ENCODE results near the gene CIAO3.

DNA sequence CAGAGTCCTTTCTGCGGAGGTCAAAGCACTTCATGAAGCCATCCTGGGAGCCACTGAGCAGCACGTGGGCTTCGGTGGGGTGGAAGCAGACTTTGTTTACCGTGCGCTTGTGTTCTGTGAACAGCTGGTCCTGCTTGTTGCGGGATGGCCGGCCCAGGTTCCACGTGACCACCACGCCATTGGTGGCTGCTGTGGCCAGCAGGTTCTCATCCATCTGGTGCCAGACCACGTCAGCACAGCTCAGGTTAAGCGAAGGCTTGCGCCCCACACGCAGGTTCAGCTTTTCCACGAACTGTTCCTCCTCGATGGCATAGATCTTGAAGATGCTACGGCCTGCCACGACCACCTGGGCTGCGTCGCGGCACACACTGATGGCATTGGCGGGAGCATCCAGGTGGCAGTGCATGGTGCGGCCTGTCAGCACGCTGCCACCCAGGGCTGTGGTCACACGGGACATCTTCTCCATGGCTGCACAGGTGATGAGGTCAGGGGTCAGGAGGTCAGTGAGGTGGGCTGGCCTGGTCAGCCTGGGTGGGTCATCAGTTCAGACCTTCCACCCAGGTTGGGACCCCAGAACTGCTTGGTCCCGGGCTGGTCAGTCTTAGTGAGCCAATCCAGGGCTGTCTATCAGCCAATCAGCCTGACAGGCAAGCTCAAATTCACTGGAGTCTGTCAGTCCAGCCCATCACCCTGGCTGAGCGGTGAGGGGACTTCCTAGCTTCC is 51.5 kb downstream of the CIAO3 start:
- TF ChIP-seq POLR2A (IDR thresholded peaks at IDR 0.05) (no peak), POLR2AphosphoS5 (IDR thresholded peaks at IDR 0.05) (no peak)
- TF ChIP-seq, protein P1, sequence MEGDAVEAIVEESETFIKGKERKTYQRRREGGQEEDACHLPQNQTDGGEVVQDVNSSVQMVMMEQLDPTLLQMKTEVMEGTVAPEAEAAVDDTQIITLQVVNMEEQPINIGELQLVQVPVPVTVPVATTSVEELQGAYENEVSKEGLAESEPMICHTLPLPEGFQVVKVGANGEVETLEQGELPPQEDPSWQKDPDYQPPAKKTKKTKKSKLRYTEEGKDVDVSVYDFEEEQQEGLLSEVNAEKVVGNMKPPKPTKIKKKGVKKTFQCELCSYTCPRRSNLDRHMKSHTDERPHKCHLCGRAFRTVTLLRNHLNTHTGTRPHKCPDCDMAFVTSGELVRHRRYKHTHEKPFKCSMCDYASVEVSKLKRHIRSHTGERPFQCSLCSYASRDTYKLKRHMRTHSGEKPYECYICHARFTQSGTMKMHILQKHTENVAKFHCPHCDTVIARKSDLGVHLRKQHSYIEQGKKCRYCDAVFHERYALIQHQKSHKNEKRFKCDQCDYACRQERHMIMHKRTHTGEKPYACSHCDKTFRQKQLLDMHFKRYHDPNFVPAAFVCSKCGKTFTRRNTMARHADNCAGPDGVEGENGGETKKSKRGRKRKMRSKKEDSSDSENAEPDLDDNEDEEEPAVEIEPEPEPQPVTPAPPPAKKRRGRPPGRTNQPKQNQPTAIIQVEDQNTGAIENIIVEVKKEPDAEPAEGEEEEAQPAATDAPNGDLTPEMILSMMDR (IDR thresholded peaks at IDR 0.05) = no peak

Measured in suprapubic skin (tissue), 4 donors.